Mesenchymal stem cell (in vitro differentiated cells and primary cell): ENCODE results near the gene CACNA1C.

Source experiments
- DNase-seq: peaks from one replicate; pipeline ENCODE4 v3.0.0-alpha.2; 2013
- H2AFZ ChIP-seq: one replicate; pipeline ENCODE4 v1.6.1; 2013; ENCODE audit warnings: low read depth, mild to moderate bottlenecking, control low read depth, inconsistent platforms, low read length, moderate library complexity
- H2AK5ac ChIP-seq: 2 replicates; pipeline ENCODE4 v1.6.1; 2013; ENCODE audit warnings: low read length, moderate library complexity, mild to moderate bottlenecking, inconsistent platforms; ENCODE audit not compliant: severe bottlenecking
- H2BK120ac ChIP-seq: one replicate; pipeline ENCODE4 v1.6.1; 2013; ENCODE audit warnings: low read depth, mild to moderate bottlenecking, inconsistent platforms, low read length, moderate library complexity
- H2BK12ac ChIP-seq, 2 experiments: one replicate each; pipeline ENCODE4 v1.6.1; 2013; ENCODE audit warnings: inconsistent platforms in 2 of 2, low read length in 2 of 2, mild to moderate bottlenecking in 2 of 2, moderate library complexity in 2 of 2, control low read depth in 1 of 2
- H2BK15ac ChIP-seq: one replicate; pipeline ENCODE4 v1.6.1; 2013; ENCODE audit warnings: mild to moderate bottlenecking, low read depth, inconsistent platforms; ENCODE audit not compliant: poor library complexity, severe bottlenecking
- H2BK5ac ChIP-seq: 2 replicates; pipeline ENCODE4 v1.6.1; 2013; ENCODE audit warnings: low read depth, mild to moderate bottlenecking, low read length, control low read depth, inconsistent platforms; ENCODE audit not compliant: poor library complexity, severe bottlenecking
- H3K14ac ChIP-seq, 2 experiments: one replicate each; pipeline ENCODE4 v1.6.1; 2013; ENCODE audit warnings: inconsistent platforms in 2 of 2, low read length in 2 of 2, control low read depth in 1 of 2, mild to moderate bottlenecking in 1 of 2, moderate library complexity in 1 of 2
- H3K18ac ChIP-seq, 2 experiments: one replicate each; pipeline ENCODE4 v1.6.1; 2013; ENCODE audit warnings: inconsistent platforms in 2 of 2, low read length in 2 of 2, control low read depth in 1 of 2, low read depth in 1 of 2, mild to moderate bottlenecking in 1 of 2
- H3K23ac ChIP-seq, 2 experiments: one replicate each; pipeline ENCODE4 v1.6.1; 2013; ENCODE audit warnings: inconsistent platforms in 2 of 2, low read length in 2 of 2, mild to moderate bottlenecking in 2 of 2, moderate library complexity in 2 of 2, control low read depth in 1 of 2
- H3K27ac ChIP-seq: 2 replicates; pipeline ENCODE4 v1.5.1; 2013; ENCODE audit warnings: mild to moderate bottlenecking, moderate library complexity, low read length, control low read depth, inconsistent platforms; ENCODE audit not compliant: poor library complexity, severe bottlenecking
- H3K27me3 ChIP-seq, 2 experiments: 2 replicates each; pipeline versions ENCODE4 v1.6.1 to v1.7.0; 2013; ENCODE audit warnings: low read length in 2 of 2, mild to moderate bottlenecking in 2 of 2, moderate library complexity in 2 of 2, control low read depth in 1 of 2, inconsistent platforms in 1 of 2; ENCODE audit not compliant: control insufficient read depth in 1 of 2, insufficient read depth in 1 of 2
- H3K36me3 ChIP-seq, 2 experiments: 2 replicates each; pipeline versions ENCODE4 v1.6.1 to v1.7.0; 2013; ENCODE audit warnings: low read length in 2 of 2, control low read depth in 1 of 2, inconsistent platforms in 1 of 2, low read depth in 1 of 2, mild to moderate bottlenecking in 1 of 2; ENCODE audit not compliant: insufficient read depth in 2 of 2, control insufficient read depth in 1 of 2
- H3K4ac ChIP-seq, 2 experiments: one replicate each; pipeline ENCODE4 v1.6.1; 2013; ENCODE audit warnings: inconsistent platforms in 2 of 2, low read length in 2 of 2, mild to moderate bottlenecking in 2 of 2, moderate library complexity in 2 of 2, control low read depth in 1 of 2, low read depth in 1 of 2
- H3K4me1 ChIP-seq: 2 replicates; pipeline ENCODE4 v1.6.1; 2013; ENCODE audit warnings: low read depth, low read length, control low read depth; ENCODE audit not compliant: control insufficient read depth, insufficient read depth
- H3K4me2 ChIP-seq: 2 replicates; pipeline ENCODE4 v1.6.1; 2013; ENCODE audit warnings: low read length, mild to moderate bottlenecking, inconsistent platforms; ENCODE audit not compliant: poor library complexity, severe bottlenecking
- H3K4me3 ChIP-seq, 2 experiments: 2 replicates each; pipeline versions ENCODE4 v1.5.1 to v1.7.0; 2013; ENCODE audit warnings: low read length in 2 of 2, mild to moderate bottlenecking in 2 of 2, control low read depth in 1 of 2, low read depth in 1 of 2; ENCODE audit not compliant: insufficient read depth in 1 of 2
- H3K79me1 ChIP-seq: replicated peaks from 2 replicates; pipeline ENCODE4 v1.6.1; 2013; ENCODE audit warnings: mild to moderate bottlenecking, control low read depth, low read length, inconsistent platforms; ENCODE audit not compliant: poor library complexity, severe bottlenecking
- H3K9ac ChIP-seq: 2 replicates; pipeline ENCODE4 v1.7.0; 2013; ENCODE audit warnings: mild to moderate bottlenecking, low read length, moderate library complexity
- H3K9me3 ChIP-seq: 2 replicates; pipeline ENCODE4 v1.7.0; 2013; ENCODE audit warnings: mild to moderate bottlenecking, low read length; ENCODE audit not compliant: control insufficient read depth
- H4K8ac ChIP-seq: one replicate; pipeline ENCODE4 v1.6.1; 2013; ENCODE audit warnings: inconsistent platforms, mild to moderate bottlenecking, low read length, moderate library complexity
- H4K91ac ChIP-seq: one replicate; pipeline ENCODE4 v1.6.1; 2013; ENCODE audit warnings: mild to moderate bottlenecking, low read length, inconsistent platforms
- WGBS: methylation state at CpG from one replicate; pipeline ENCODE4 v1.1.7; 2013; ENCODE audit warnings: mixed read lengths; 5-methylcytosine and 5-hydroxymethylcytosine counted together

Gene CACNA1C

GRCh38 chr12:2395354-2395977 is 342.7 kb downstream of the CACNA1C start:
- Histone ChIP-seq H3K9me3 (no peaks in the 10 kb centered on the region), H3K23ac (no peak overlapping the region), H2BK5ac (no peak overlapping the region), H2BK15ac (no peak overlapping the region), H2BK12ac (no peak overlapping the region), H3K27me3 (peaks cover 0 to 22% of the 10 kb centered on the region in 2 experiments), H2BK120ac (no peak overlapping the region), H4K8ac (no peak overlapping the region), H3K14ac (no peak overlapping the region), H4K91ac (no peak overlapping the region), H3K18ac (no peak overlapping the region), H3K9ac (peak overlapping the region; percentile 53), H2AFZ (no peak overlapping the region), H3K36me3 (no peaks in the 10 kb centered on the region), H3K27ac (no peak overlapping the region), H3K4me2 (no peak overlapping the region), H3K4ac (no peak overlapping the region), H2AK5ac (no peak overlapping the region), H3K79me1 (no peaks in the 10 kb centered on the region), H3K4me1 (no peaks in the 10 kb centered on the region), H3K4me3 (peak overlapping the region in 1 of 2 experiments; percentile 27)
- 63% methylated on average over 7 of the region's 8 CpGs for WGBS
- peak; percentile 48 for DNase-seq

GRCh38 chr12:2396448-2396871 is 343.7 kb downstream of the CACNA1C start:
- peak overlapping the region in 1 of 2 experiments; percentile 2 for H3K4me3 ChIP-seq
- WGBS: 91% methylated on average over 6 of the region's 6 CpGs
- no peak overlapping the region for H2BK12ac ChIP-seq
- no peak overlapping the region for H3K23ac ChIP-seq
- H3K4ac ChIP-seq: no peak overlapping the region
- no peak overlapping the region for H3K18ac ChIP-seq
- H2BK15ac ChIP-seq: no peak overlapping the region
- H4K91ac ChIP-seq: no peak overlapping the region
- H3K4me1 ChIP-seq: no peaks in the 10 kb centered on the region
- peak overlapping the region in 1 of 2 experiments; percentile 46 for H3K14ac ChIP-seq
- H2BK5ac ChIP-seq: no peak overlapping the region
- H3K9me3 ChIP-seq: no peaks in the 10 kb centered on the region
- no peak overlapping the region for H2AK5ac ChIP-seq
- DNase-seq: no peak
- no peak overlapping the region for H2BK120ac ChIP-seq
- no peak overlapping the region for H3K27ac ChIP-seq
- H3K9ac ChIP-seq: peak overlapping the region; percentile 53
- H2AFZ ChIP-seq: no peak overlapping the region
- peaks cover 0 to 13% of the 10 kb centered on the region in 2 experiments for H3K27me3 ChIP-seq
- no peak overlapping the region for H4K8ac ChIP-seq
- no peak overlapping the region for H3K4me2 ChIP-seq
- H3K36me3 ChIP-seq: no peaks in the 10 kb centered on the region
- no peaks in the 10 kb centered on the region for H3K79me1 ChIP-seq

GRCh38 chr12:2397356-2398045 is 344.7 kb downstream of the CACNA1C start:
- H3K9me3 ChIP-seq: no peaks in the 10 kb centered on the region
- no peak overlapping the region for H2BK12ac ChIP-seq
- H3K14ac ChIP-seq: no peak overlapping the region
- H3K4me2 ChIP-seq: no peak overlapping the region
- H4K91ac ChIP-seq: peak overlapping the region; percentile 46
- no peak overlapping the region for H2AK5ac ChIP-seq
- H3K4me1 ChIP-seq: no peaks in the 10 kb centered on the region
- no peak overlapping the region for H4K8ac ChIP-seq
- no peak overlapping the region for H2BK120ac ChIP-seq
- H3K79me1 ChIP-seq: no peaks in the 10 kb centered on the region
- no peak overlapping the region for H3K4me3 ChIP-seq
- no peaks in the 10 kb centered on the region for H3K36me3 ChIP-seq
- no peak overlapping the region for H2BK5ac ChIP-seq
- H3K27ac ChIP-seq: no peak overlapping the region
- peaks cover 0 to 13% of the 10 kb centered on the region in 2 experiments for H3K27me3 ChIP-seq
- no peak overlapping the region for H3K9ac ChIP-seq
- no peak overlapping the region for H3K23ac ChIP-seq
- H3K4ac ChIP-seq: no peak overlapping the region
- H3K18ac ChIP-seq: no peak overlapping the region
- WGBS: 79% methylated on average over 11 of the region's 11 CpGs
- no peak overlapping the region for H2BK15ac ChIP-seq
- no peak overlapping the region for H2AFZ ChIP-seq
- no peak for DNase-seq

- DNase-seq: no peak
- Histone ChIP-seq H3K4me2 (no peak overlapping the region), H3K27ac (no peak overlapping the region), H4K8ac (no peak overlapping the region), H3K23ac (no peak overlapping the region), H3K4ac (no peak overlapping the region), H2BK5ac (no peak overlapping the region), H2AK5ac (no peak overlapping the region), H3K18ac (no peak overlapping the region), H2AFZ (no peak overlapping the region), H3K9me3 (no peaks in the 10 kb centered on the region), H3K36me3 (no peaks in the 10 kb centered on the region), H3K4me3 (no peak overlapping the region), H2BK15ac (no peak overlapping the region), H4K91ac (no peak overlapping the region), H3K27me3 (peaks cover 0 to 13% of the 10 kb centered on the region in 2 experiments), H2BK12ac (no peak overlapping the region), H3K79me1 (no peaks in the 10 kb centered on the region), H3K14ac (no peak overlapping the region), H3K4me1 (no peaks in the 10 kb centered on the region), H3K9ac (no peak overlapping the region), H2BK120ac (no peak overlapping the region)
- WGBS: 86% methylated on average over 2 of the region's 2 CpGs
Measured at GRCh38 chr12:2401040-2401439, 348.3 kb downstream of the CACNA1C start.
